Activated naive CD8-positive, alpha-beta T cell treated with anti-CD3 and anti-CD28 coated beads, Interleukin-2, amount 10 ng/mL, durations not matched to agents 7 days and 5 days (primary cell): Measurements from ENCODE around the gene AGMO. TPM values are rescaled to one million over a fixed set of nuclear protein-coding genes. Genes with fewer than 3 reads are reported as not detected.

Experiments
- ATAC-seq: fragments of 150-1000 bp; cut with Tn5 transposase; one replicate; pipeline ENCODE4 v1.10.0; 2021; ENCODE audit warnings: low read depth, moderate library complexity
- POLR2A ChIA-PET: fragments of 350-600 bp; sonication (Branson Sonifier 250); formaldehyde crosslinking; loops from one replicate; lab custom pipeline; 2021; ENCODE audit warnings: antibody characterized with exemption; lab: Charles Lee
- DNase-seq: peaks from one replicate; pipeline ENCODE4 v3.0.0; 2021
- H3K27ac Mint-ChIP-seq: one replicate; pipeline ENCODE4 v1.8.0; 2022; ENCODE audit warnings: mild to moderate bottlenecking, mixed read lengths
- H3K27me3 Mint-ChIP-seq: one replicate; pipeline ENCODE4 v1.8.0; 2022; ENCODE audit warnings: mild to moderate bottlenecking, moderate library complexity, mixed read lengths
- H3K36me3 Mint-ChIP-seq: one replicate; pipeline ENCODE4 v1.8.0; 2021; ENCODE audit warnings: mild to moderate bottlenecking, mixed read lengths
- H3K4me1 Mint-ChIP-seq: one replicate; pipeline ENCODE4 v1.8.0; 2021; ENCODE audit warnings: mixed read lengths
- H3K4me3 Mint-ChIP-seq: one replicate; pipeline ENCODE4 v1.8.0; 2022; ENCODE audit warnings: mild to moderate bottlenecking, moderate library complexity, mixed read lengths
- H3K9me3 Mint-ChIP-seq: one replicate; pipeline ENCODE4 v1.8.0; 2021; ENCODE audit warnings: mixed read lengths
- total RNA-seq, 2 experiments: library from RNA; stranded (reverse); gene quantifications; one replicate each; pipeline ENCODE4 v1.2.3, GENCODE V29; 2021

AGMO gene
- total RNA-seq: not detected

DNA sequence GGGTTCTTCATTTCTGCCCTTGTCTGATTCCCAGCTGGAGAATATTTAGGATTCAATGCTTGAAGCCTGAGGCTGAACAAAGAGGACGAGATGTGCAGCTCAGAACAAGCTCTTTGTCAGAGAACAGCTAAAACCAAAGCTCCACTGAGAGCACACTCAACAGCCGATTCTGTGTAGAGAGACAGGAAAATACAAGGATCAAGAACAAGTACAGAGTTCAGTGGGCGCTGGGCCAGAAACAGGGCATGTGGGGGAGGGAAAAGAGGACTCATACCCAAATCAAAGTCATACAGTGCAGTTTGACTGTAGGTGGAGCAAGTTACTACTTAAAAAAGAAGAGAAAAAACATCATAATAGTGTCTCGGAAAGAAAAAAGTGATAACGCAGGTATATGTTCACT, at the start of gene AGMO:
Gene AGMO, minus strand, starts transcription at position 181 of the 400 bp plus-strand sequence.
- ATAC-seq (no peak), DNase-seq (no peak)
- Mint-ChIP-seq H3K27me3 (no peaks in the 10 kb centered on the region), H3K4me3 (no peak within 1 kb of the TSS), H3K36me3 (no peaks in the 10 kb centered on the region), H3K9me3 (no peaks in the 10 kb centered on the region), H3K4me1 (no peaks in the 10 kb centered on the region), H3K27ac (no peak within 1 kb of the TSS)
- POLR2A ChIA-PET: no interaction called here

DNA sequence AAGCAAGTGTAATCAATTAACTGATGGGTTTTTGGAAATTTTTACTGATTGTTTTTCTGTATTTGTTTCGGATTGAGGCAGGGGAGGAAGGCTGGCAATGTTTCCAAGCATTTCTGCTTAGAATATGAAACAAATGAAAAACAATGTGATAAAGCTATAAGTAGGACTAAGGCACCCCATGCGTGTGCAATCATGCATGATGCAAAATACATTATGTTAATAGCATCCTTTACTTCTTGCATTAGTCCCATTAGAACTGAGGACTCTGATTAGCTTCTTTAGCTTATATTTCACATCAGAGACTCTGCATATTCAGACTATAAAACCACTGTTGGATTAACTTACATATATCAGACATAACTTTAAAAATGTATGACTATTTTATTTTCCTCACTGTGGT, 48.7 kb upstream of the AGMO start:
- Mint-ChIP-seq H3K27ac (no peak overlapping the region), H3K4me3 (no peak overlapping the region), H3K9me3 (no peaks in the 10 kb centered on the region), H3K4me1 (no peaks in the 10 kb centered on the region), H3K36me3 (no peaks in the 10 kb centered on the region), H3K27me3 (no peaks in the 10 kb centered on the region)
- POLR2A ChIA-PET: no interaction called here
- DNase-seq (no peak), ATAC-seq (no peak)

DNA sequence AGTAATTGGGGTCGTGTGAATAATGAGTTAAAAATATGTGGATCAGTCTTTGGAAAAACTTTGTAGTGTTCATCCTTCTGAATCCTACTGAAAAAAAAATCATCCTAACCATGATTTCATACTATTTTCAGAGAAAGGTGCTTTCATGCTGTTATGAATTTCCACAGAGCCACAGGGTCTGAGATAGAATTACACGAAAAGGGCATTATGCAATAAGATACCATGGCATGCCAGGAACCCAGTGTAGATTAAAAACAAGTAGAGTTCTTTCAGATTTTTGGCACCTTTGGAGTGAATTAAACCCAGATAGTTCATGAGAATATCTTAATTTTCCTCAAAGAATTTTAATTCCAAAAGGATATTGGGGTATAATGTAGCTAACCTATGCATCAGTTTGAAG, 47.5 kb upstream of the AGMO start:
- H3K9me3 Mint-ChIP-seq: no peaks in the 10 kb centered on the region
- no peak overlapping the region for H3K4me3 Mint-ChIP-seq
- no peaks in the 10 kb centered on the region for H3K4me1 Mint-ChIP-seq
- no peaks in the 10 kb centered on the region for H3K27me3 Mint-ChIP-seq
- POLR2A ChIA-PET: no interaction called here
- no peak for DNase-seq
- ATAC-seq: no peak
- H3K27ac Mint-ChIP-seq: no peak overlapping the region
- H3K36me3 Mint-ChIP-seq: no peaks in the 10 kb centered on the region

DNA sequence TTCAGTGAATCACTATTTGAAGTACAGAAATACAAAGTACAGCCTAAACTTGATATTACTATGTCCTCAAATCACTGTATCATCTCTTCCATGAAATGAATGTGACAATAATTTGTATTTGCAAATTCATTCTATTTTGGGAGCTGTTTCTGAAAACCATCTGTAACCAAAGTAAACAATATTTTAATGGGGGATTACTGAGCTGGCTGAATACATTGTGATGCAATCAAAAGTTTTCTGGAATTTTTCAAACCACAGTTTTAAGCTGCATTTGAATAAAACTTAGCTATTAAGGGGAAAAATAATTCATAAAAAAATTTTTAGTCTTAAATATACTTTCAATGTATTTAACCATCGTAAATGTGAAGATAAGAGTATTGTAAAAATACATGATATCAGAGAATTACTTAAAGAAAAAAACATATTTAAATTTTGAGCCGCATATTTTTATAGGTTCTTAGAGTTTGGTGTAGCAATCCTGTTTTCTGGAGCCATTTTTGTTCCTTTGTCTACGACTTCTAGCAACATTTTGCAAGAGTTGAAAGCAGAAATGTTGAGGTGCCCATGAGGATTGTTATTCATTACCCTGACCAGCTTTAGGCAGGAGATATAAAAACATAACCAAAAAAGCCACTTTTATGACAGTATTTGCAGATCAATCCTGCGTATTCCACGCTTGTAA, 45.9 kb upstream of the AGMO start:
- Mint-ChIP-seq H3K36me3 (no peaks in the 10 kb centered on the region), H3K27me3 (no peaks in the 10 kb centered on the region), H3K27ac (no peak overlapping the region)

DNA sequence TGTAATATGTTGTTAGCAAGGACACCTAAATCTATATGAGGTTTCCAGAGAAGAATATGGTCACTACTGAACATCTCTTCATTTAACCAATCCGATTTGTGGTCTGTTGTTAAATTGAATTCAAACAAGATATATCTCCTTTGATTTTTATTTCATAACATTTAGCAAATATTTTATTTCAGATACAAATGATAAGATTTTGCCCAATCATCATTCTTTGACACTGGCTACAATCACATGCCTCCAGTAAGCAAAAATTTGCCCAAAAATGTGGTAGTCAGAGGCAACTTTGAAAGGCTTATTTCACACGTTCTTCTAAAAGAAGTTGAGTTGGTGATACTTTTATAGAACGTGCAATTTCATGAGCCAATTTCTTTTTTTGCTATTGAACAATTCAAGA, 44.7 kb upstream of the AGMO start:
- H3K9me3 Mint-ChIP-seq: no peaks in the 10 kb centered on the region
- no peak for DNase-seq
- no peaks in the 10 kb centered on the region for H3K27me3 Mint-ChIP-seq
- H3K27ac Mint-ChIP-seq: no peak overlapping the region
- H3K36me3 Mint-ChIP-seq: no peaks in the 10 kb centered on the region
- H3K4me1 Mint-ChIP-seq: no peaks in the 10 kb centered on the region
- ATAC-seq: no peak
- POLR2A ChIA-PET: no interaction called here
- H3K4me3 Mint-ChIP-seq: no peak overlapping the region

More for the DNA sequence above, 45.9 kb upstream of the AGMO start:
- POLR2A ChIA-PET: no interaction called here
- DNase-seq (no peak), ATAC-seq (no peak)
- no peaks in the 10 kb centered on the region for H3K9me3 Mint-ChIP-seq
- H3K4me3 Mint-ChIP-seq: no peak overlapping the region
- no peaks in the 10 kb centered on the region for H3K4me1 Mint-ChIP-seq

DNA sequence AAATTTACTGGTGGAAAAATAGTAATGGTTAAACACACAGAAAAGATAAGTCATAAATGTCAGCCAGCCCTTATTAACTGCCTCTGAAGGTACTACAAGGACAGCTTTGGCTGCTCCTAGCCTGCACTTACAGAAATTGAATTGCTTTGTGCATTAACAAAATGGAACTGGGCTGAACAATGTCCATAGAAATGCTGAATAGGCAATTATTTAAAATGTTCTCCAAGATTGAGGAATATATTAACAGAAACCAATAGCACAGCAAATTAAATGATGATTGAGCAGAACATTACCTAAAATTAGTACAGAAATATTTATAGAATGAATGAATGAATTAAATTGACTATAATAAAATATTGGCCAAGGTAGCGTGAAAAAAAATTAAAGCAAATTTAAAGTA, 42.4 kb upstream of the AGMO start:
- ATAC-seq: no peak
- Mint-ChIP-seq H3K27me3 (no peaks in the 10 kb centered on the region), H3K27ac (no peak overlapping the region), H3K36me3 (no peaks in the 10 kb centered on the region), H3K4me3 (no peak overlapping the region), H3K4me1 (no peaks in the 10 kb centered on the region), H3K9me3 (peaks cover 1% of the 10 kb centered on the region)
- DNase-seq: no peak
- POLR2A ChIA-PET: no interaction called here

DNA sequence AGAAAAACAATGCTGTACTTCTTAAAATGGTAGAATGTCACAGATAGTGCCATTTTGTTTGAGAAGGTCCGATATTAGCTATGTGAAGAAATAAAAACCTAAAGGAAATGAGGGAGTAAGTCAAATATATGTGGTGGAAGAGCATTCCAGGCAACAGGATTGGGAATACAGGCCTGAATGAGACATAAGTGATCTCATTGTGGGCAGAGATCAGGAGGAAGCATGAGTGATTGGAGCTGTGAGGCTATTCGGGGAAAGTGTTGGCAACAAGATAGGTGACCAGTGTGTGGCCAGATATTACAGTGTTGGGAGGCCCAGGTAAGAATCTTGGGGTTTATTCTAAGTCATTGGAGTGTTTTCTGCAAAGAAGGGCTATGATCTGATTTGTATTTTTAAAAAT, 41.3 kb upstream of the AGMO start:
- POLR2A ChIA-PET: no interaction called here

DNA sequence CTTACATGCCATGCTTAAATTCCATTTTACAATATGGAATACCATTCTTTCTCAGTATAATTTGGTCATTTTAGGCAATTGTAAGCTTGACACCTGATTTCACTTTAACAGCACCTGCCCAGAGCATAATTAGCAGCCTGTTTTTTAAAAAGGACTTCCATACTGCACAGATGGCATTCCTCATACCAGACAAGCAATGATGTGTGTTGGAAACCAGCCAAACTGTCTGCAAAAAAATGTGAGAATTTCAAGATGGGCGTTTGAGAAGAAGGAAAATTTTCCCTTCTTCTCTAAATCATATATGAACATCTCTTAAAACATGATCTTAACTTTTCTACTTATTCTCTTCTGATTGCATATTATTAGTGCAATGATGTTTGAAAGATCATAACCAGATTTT, 40.4 kb upstream of the AGMO start:
- no peaks in the 10 kb centered on the region for H3K4me1 Mint-ChIP-seq
- H3K27ac Mint-ChIP-seq: no peak overlapping the region
- no peaks in the 10 kb centered on the region for H3K27me3 Mint-ChIP-seq
- H3K4me3 Mint-ChIP-seq: no peak overlapping the region
- H3K36me3 Mint-ChIP-seq: no peaks in the 10 kb centered on the region
- ATAC-seq (no peak), DNase-seq (no peak)
- POLR2A ChIA-PET: no interaction called here
- H3K9me3 Mint-ChIP-seq: peaks cover 1% of the 10 kb centered on the region

More for the DNA sequence above, 41.3 kb upstream of the AGMO start:
- ATAC-seq (no peak), DNase-seq (no peak)
- H3K36me3 Mint-ChIP-seq: no peaks in the 10 kb centered on the region
- no peaks in the 10 kb centered on the region for H3K27me3 Mint-ChIP-seq
- peaks cover 1% of the 10 kb centered on the region for H3K9me3 Mint-ChIP-seq
- no peaks in the 10 kb centered on the region for H3K4me1 Mint-ChIP-seq
- H3K27ac Mint-ChIP-seq: no peak overlapping the region
- no peak overlapping the region for H3K4me3 Mint-ChIP-seq

DNA sequence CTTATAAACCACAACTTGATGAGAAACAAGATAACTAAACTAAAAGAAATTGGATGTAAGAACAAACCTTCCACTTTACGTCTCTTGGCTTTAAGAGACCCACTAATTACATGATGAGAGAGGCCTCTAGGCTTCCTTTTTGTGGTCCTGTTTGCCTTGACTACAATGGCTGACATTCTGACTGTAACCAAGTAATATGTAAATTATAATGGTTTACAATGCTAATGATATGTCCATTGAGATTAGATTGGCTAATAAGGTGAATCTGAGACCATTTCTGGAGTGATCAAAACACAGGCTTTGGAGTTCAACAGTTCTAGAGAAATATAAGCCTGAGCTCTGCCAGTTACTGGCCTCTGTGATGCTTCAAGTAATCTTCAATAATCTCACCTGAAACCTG, 39.4 kb upstream of the AGMO start:
- Mint-ChIP-seq H3K27me3 (no peaks in the 10 kb centered on the region), H3K27ac (no peak overlapping the region), H3K9me3 (peaks cover 1% of the 10 kb centered on the region), H3K4me3 (no peak overlapping the region), H3K36me3 (no peaks in the 10 kb centered on the region), H3K4me1 (no peaks in the 10 kb centered on the region)
- no peak for DNase-seq
- POLR2A ChIA-PET: no interaction called here
- no peak for ATAC-seq

DNA sequence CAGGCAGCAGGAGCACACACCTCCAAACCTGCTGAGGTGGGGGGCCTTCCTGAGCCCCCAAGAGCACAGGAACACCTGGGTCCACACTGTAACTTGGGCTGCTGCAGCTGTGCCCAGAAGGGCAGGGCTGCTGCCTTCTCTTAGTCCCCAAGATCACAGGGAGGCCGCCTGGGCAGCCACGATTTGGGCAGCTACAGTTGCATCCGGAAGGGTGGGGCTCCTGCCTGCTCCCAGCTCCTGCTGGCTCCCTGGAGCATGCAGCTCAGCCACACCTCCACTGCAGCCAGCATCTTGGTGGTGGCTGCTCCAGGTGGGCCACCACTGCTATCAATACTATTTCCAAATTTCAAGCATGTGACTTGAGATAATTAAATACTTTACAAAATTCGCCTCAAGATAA, 38.5 kb upstream of the AGMO start:
- Mint-ChIP-seq H3K27ac (no peak overlapping the region), H3K27me3 (no peaks in the 10 kb centered on the region), H3K36me3 (no peaks in the 10 kb centered on the region), H3K4me3 (no peak overlapping the region), H3K9me3 (peaks cover 1% of the 10 kb centered on the region), H3K4me1 (no peaks in the 10 kb centered on the region)
- POLR2A ChIA-PET: no interaction called here
- DNase-seq (no peak), ATAC-seq (no peak)

DNA sequence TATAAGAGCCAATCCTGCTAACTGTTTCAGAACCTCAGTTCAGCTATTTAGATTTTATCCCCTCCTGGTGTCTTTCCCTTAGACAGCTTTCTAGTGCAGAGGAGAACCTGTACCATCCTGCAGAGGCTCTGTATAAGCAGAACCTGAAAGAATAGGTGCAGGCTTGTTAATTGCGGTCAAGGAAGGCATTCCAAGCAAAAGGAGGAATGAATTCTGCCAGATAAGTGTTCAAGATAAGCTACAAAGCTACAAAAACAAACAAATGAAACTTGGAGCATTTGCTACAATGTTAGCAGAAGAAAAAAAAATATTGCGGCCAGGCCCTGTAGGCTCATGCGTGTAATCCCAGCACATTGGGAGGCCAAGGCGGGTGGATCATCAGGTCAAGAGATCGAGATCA, 32.6 kb upstream of the AGMO start:
- POLR2A ChIA-PET: no interaction called here
- Mint-ChIP-seq H3K4me1 (no peaks in the 10 kb centered on the region), H3K9me3 (no peaks in the 10 kb centered on the region), H3K36me3 (no peaks in the 10 kb centered on the region), H3K27me3 (no peaks in the 10 kb centered on the region), H3K4me3 (no peak overlapping the region), H3K27ac (no peak overlapping the region)
- DNase-seq (no peak), ATAC-seq (no peak)

DNA sequence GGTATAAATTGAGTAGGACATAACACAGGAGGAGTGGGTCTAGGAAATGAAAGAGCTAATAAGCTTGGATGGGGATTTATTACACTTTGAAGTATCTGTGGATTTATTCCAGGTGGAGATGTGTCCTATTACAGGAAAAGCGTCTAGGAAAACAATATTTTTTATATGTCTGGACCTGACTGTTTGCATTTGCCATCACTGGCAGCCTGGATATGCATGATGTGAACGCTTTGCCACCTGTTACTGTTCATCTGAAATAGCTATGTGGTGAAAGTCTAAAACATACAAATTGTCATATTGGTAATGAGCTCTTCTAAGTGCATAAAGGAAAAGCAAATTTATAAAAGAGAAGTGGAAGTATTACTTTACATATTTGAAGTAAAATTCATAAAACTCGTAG, 31.6 kb upstream of the AGMO start:
- no peak overlapping the region for H3K27ac Mint-ChIP-seq
- H3K27me3 Mint-ChIP-seq: no peaks in the 10 kb centered on the region
- H3K9me3 Mint-ChIP-seq: no peaks in the 10 kb centered on the region
- H3K4me1 Mint-ChIP-seq: no peaks in the 10 kb centered on the region
- no peaks in the 10 kb centered on the region for H3K36me3 Mint-ChIP-seq
- no peak for ATAC-seq
- POLR2A ChIA-PET: no interaction called here
- DNase-seq: no peak
- no peak overlapping the region for H3K4me3 Mint-ChIP-seq

DNA sequence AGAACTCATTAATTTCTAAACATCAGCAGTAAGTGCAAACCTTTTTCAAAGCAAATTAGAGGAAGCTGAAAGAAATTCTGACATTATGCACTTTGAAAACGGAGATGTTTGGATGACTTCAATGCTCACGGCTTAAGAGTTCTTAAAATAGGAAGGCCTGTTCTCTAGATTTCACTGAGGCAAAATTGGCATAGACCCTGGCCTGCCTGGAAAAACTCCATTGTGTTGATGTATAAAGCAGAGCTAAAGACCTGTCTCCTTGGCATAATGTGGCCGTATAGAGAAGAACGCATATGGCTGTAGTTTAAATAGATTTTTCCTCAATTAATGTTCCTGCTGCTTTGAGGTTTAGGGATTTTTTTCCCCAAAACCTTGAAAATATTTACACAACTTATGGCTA, 24.5 kb upstream of the AGMO start:
- H3K27me3 Mint-ChIP-seq: no peaks in the 10 kb centered on the region
- POLR2A ChIA-PET: no interaction called here
- H3K36me3 Mint-ChIP-seq: no peaks in the 10 kb centered on the region
- no peak overlapping the region for H3K27ac Mint-ChIP-seq
- peaks cover 3% of the 10 kb centered on the region for H3K9me3 Mint-ChIP-seq
- DNase-seq: no peak
- no peaks in the 10 kb centered on the region for H3K4me1 Mint-ChIP-seq
- no peak for ATAC-seq
- no peak overlapping the region for H3K4me3 Mint-ChIP-seq

DNA sequence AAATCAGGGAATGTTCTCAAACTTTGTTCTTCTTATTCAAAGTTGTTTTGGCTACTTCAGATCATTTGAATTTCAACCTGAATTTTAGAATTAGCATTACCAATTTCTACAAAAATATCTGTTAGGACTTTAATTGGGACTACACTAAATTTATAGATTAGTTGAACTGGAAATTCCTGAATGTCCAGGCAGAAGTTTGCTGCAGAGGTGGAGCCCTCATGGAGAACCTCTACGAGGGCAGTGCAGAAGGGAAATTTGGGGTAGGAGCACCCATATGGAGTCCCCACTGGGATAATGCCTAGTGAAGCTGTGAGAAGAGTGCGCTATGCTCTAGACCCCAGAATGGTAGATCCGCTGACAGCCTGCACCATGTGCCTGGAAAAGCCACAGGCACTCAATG, 22.8 kb upstream of the AGMO start:
- ATAC-seq (no peak), DNase-seq (no peak)
- POLR2A ChIA-PET: no interaction called here
- H3K27me3 Mint-ChIP-seq: no peaks in the 10 kb centered on the region
- no peak overlapping the region for H3K27ac Mint-ChIP-seq
- H3K9me3 Mint-ChIP-seq: peaks cover 3% of the 10 kb centered on the region
- H3K4me1 Mint-ChIP-seq: no peaks in the 10 kb centered on the region
- no peaks in the 10 kb centered on the region for H3K36me3 Mint-ChIP-seq
- no peak overlapping the region for H3K4me3 Mint-ChIP-seq

DNA sequence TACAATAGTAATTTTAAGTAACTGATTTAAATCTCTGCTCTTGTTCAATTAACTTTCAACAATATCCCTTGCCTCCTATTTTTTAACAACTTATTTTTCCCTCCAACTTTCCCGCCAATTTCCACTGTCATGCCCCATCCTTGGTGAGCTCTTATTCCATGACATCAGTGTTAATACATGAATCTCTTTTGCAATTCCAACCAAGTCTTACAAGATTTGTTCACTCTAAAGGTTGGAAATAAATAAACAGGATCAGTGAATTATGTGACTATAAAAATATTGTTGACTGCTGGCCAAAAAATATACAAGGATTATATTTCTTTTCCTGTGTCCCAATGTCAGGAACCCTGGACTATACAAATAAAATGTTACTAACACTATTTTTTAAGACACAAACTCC, 21.0 kb upstream of the AGMO start:
- Mint-ChIP-seq H3K4me1 (no peaks in the 10 kb centered on the region), H3K9me3 (peaks cover 3% of the 10 kb centered on the region), H3K4me3 (no peak overlapping the region), H3K36me3 (no peaks in the 10 kb centered on the region), H3K27me3 (no peaks in the 10 kb centered on the region), H3K27ac (no peak overlapping the region)
- ATAC-seq (no peak), DNase-seq (no peak)
- POLR2A ChIA-PET: no interaction called here
